ENCODE measurements around the gene FBXW5. TPM values are rescaled to one million over a fixed set of nuclear protein-coding genes. Genes with fewer than 3 reads are reported as not detected.
A peak's percentile ranks its signal among the peaks of the same experiment; 100 is the strongest.

Gene FBXW5
- total RNA-seq, 4 donors from 2014 or later: 67.4 to 111 (median 75.3) TPM

DNA sequence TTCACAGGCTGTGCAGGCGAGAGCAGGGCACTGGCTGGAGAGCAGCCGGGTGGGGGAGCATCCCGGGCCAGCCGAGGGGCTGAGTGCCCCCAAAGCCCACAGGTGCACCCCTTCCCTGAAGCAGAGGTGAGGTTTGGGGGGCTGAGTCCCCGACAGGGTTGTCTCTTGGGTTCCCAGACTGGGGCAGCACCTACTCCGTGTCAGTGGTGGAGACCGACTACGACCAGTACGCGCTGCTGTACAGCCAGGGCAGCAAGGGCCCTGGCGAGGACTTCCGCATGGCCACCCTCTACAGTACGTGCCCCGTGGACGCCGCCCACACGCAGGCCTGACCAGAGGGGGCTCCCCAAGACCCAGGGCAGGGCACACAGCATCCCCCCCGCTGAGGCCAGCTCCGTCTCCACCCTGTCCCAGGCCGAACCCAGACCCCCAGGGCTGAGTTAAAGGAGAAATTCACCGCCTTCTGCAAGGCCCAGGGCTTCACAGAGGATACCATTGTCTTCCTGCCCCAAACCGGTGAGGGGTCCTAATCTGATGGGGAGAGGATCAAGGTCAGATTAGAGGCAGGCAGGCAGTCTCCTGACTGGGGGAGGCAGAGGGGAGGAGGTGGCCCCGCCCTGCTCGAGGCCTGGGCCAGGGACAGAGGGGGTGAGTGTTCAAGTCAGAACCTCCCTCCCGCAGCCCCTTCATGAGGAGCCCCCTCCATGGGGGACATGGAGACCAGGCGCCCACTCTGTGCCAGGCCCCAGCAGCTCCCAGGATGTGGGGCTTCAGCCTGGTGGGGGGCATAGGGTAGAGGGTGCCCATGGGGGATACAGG lies 35.4 kb upstream of the FBXW5 start:
- no peak for TF ChIP-seq POLR2A (IDR thresholded peaks at IDR 0.05)
- TF ChIP-seq, protein P1, sequence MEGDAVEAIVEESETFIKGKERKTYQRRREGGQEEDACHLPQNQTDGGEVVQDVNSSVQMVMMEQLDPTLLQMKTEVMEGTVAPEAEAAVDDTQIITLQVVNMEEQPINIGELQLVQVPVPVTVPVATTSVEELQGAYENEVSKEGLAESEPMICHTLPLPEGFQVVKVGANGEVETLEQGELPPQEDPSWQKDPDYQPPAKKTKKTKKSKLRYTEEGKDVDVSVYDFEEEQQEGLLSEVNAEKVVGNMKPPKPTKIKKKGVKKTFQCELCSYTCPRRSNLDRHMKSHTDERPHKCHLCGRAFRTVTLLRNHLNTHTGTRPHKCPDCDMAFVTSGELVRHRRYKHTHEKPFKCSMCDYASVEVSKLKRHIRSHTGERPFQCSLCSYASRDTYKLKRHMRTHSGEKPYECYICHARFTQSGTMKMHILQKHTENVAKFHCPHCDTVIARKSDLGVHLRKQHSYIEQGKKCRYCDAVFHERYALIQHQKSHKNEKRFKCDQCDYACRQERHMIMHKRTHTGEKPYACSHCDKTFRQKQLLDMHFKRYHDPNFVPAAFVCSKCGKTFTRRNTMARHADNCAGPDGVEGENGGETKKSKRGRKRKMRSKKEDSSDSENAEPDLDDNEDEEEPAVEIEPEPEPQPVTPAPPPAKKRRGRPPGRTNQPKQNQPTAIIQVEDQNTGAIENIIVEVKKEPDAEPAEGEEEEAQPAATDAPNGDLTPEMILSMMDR (IDR thresholded peaks at IDR 0.05): no peak
- no peaks in the 10 kb centered on the region for H3K9me3 ChIP-seq
- no peak overlapping the region for H3K4me3 ChIP-seq
- no peaks in the 10 kb centered on the region for H3K36me3 ChIP-seq
- no peaks in the 10 kb centered on the region for H3K4me1 ChIP-seq
- intact Hi-C loops (cut with DNase I; ENCODE audit: low total_unique reads): no loop called here
- DNase-seq: no peak
- H3K27ac ChIP-seq: no peak overlapping the region
- peaks cover 4 to 6% of the 10 kb centered on the region in 2 donors for H3K27me3 ChIP-seq

GRCh38 chr9:136978865-136979544 lies 34.5 kb upstream of the FBXW5 start:
- H3K9me3 ChIP-seq: no peaks in the 10 kb centered on the region
- no peaks in the 10 kb centered on the region for H3K27me3 ChIP-seq
- H3K27ac ChIP-seq: no peak overlapping the region
- intact Hi-C loops (cut with DNase I; ENCODE audit: low total_unique reads): no loop called here
- H3K36me3 ChIP-seq: no peaks in the 10 kb centered on the region
- DNase-seq: no peak
- TF ChIP-seq POLR2A (IDR thresholded peaks at IDR 0.05): no peak
- TF ChIP-seq, protein P1 (IDR thresholded peaks at IDR 0.05): no peak
- H3K4me1 ChIP-seq: no peaks in the 10 kb centered on the region
- H3K4me3 ChIP-seq: no peak overlapping the region

DNA sequence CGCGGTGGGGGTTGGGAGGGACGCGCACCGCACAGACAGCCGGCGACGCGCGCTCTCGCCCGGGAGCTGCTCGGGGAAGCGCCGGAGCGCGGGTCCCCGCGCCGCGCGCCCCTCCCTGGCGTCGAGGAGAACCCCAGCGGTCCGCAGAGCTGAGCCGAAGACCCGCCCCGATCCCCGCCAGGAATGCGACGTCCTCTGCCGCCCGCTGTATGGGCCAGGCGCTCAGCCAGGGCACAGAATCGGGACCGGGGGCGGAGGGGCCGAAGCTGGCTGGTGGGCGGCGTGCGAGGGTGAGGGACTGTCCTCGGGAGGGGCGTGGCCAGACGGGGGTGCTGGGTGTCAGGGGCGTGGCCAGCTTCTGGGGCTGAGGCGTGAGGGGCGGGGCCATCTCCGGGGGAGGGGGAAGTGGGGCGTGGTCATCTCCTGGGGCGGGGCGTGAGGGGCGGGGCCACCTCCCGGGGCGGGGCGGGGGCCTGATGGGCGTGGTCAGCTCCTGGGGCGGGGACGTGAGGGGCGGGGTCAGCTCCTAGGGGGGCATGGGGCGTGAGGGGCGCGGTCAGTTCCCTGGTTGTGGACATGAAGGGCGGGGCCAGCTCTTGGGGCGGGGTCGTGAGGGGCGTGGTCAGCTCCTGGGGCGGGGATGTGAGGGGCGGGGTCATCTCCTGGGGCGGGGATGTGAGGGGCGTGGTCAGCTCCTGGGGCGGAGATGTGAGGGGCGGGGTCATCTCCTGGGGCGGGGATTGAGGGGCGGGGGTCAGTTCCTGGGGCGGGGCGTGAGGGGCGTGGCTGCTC lies 33.7 kb upstream of the FBXW5 start:
- TF ChIP-seq POLR2A (IDR thresholded peaks at IDR 0.05): peak in 1 of 2 donors; percentile 21
- TF ChIP-seq, protein P1 (IDR thresholded peaks at IDR 0.05): peak in 1 of 4 experiments; percentile 3
- DNase-seq: peak; percentile 61 to 62

DNA sequence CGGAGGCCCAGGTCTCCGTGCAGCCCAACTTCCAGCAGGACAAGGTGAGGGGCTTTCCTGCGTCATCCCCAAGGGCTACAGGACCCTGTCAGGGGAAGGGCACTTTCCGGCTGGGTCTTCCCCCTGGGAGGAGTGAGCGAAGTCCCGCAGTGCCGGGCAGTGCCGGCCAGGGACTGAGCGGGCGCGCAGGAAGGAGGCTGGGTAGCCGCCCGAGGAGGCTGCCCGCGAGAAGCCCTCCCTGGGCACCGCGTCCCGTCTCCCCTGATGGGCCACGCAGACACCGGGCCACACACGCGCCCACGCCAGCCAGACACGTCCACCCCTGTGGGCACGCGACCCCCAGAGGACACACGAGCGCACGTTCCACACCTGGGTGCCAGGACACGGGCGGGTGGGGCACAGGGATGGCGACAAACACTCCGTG lies 33.1 kb upstream of the FBXW5 start:
- H3K27ac ChIP-seq: peak overlapping the region; percentile 28 to 32
- H3K4me3 ChIP-seq: peak overlapping the region; percentile 28 to 32

More for the DNA sequence above, 33.7 kb upstream of the FBXW5 start:
- peak overlapping the region; percentile 28 to 32 for H3K27ac ChIP-seq
- H3K4me3 ChIP-seq: peak overlapping the region; percentile 28 to 32
- H3K27me3 ChIP-seq: no peaks in the 10 kb centered on the region
- intact Hi-C loops (cut with DNase I; ENCODE audit: low total_unique reads): no loop called here
- H3K9me3 ChIP-seq: no peaks in the 10 kb centered on the region
- no peaks in the 10 kb centered on the region for H3K4me1 ChIP-seq
- no peaks in the 10 kb centered on the region for H3K36me3 ChIP-seq

More for the DNA sequence above, 33.1 kb upstream of the FBXW5 start:
- Histone ChIP-seq H3K4me1 (no peaks in the 10 kb centered on the region), H3K36me3 (no peaks in the 10 kb centered on the region), H3K27me3 (no peaks in the 10 kb centered on the region), H3K9me3 (no peaks in the 10 kb centered on the region)
- TF ChIP-seq POLR2A (IDR thresholded peaks at IDR 0.05): no peak
- TF ChIP-seq, protein P1 (IDR thresholded peaks at IDR 0.05): no peak
- no peak for DNase-seq
- intact Hi-C loops (cut with DNase I; ENCODE audit: low total_unique reads): no loop called here

Data from uterus (tissue), 4 donors.